GM19395 (cell line): ENCODE measurements around the gene DRD4.
A peak's percentile ranks its signal among the peaks of the same experiment; 100 is the strongest.

Experiments
- ATAC-seq: cut with Tn5 transposase; IDR thresholded peaks from one replicate; pipeline ENCODE4 v1.9.1; 2021; ENCODE audit warnings: mild to moderate bottlenecking, moderate library complexity; ENCODE audit not compliant: unreplicated experiment

The DRD4 gene

GRCh38 chr11:620935-621814, 15.9 kb upstream of the DRD4 start:
- no peak for ATAC-seq

GRCh38 chr11:621838-622237, 15.2 kb upstream of the DRD4 start:
- ATAC-seq, result no peak

GRCh38 chr11:623349-623869, 13.7 kb upstream of the DRD4 start:
- no peak for ATAC-seq

- no peak for ATAC-seq
These were observed 12.9 kb upstream of the DRD4 start for GRCh38 chr11:623999-624704.

- ATAC-seq, result no peak
These were observed 12.1 kb upstream of the DRD4 start, which contains the start of gene CDHR5 for GRCh38 chr11:624705-625635. Gene CDHR5, minus strand, starts transcription at chr11:624955. Its CDS starts 53 bp downstream, at chr11:624902.

GRCh38 chr11:625636-626268, 11.3 kb upstream of the DRD4 start:
- ATAC-seq, result no peak

GRCh38 chr11:626475-627307, 10.4 kb upstream of the DRD4 start, which contains the start of gene SCT:
Gene SCT, minus strand, starts transcription at chr11:627181. Its CDS starts 38 bp downstream, at chr11:627143.
- no peak for ATAC-seq

- ATAC-seq, result no peak
These were observed 9.8 kb upstream of the DRD4 start for GRCh38 chr11:627308-627576.

- no peak for ATAC-seq
These were observed 9.0 kb upstream of the DRD4 start for GRCh38 chr11:628056-628455.

- ATAC-seq, result peak; percentile 56
These were observed 7.9 kb upstream of the DRD4 start for GRCh38 chr11:629237-629583.

- no peak for ATAC-seq
These were observed 6.2 kb upstream of the DRD4 start for GRCh38 chr11:630871-631270.

GRCh38 chr11:635945-636510, 1.0 kb upstream of the DRD4 start:
- ATAC-seq, result no peak

GRCh38 chr11:637333-637592, 194 bp downstream of the DRD4 start:
- no peak for ATAC-seq

- no peak for ATAC-seq
These were observed 788 bp downstream of the DRD4 start for GRCh38 chr11:637593-638521.

- no peak for ATAC-seq
These were observed 1.7 kb downstream of the DRD4 start for GRCh38 chr11:638631-639331.

GRCh38 chr11:639332-639955, 2.4 kb downstream of the DRD4 start:
- ATAC-seq, result no peak

- ATAC-seq, result no peak
These were observed 3.1 kb downstream of the DRD4 start for GRCh38 chr11:640021-640706.
